Transverse colon (tissue), 4 donors: ENCODE results near the gene WWOX. TPM values are rescaled to one million over a fixed set of nuclear protein-coding genes. Genes with fewer than 3 reads are reported as not detected.

Experiments
- DNase-seq: peaks from one replicate; pipeline ENCODE4 v3.0.0-alpha.2; 2019
- H3K27ac ChIP-seq, 4 donors: fragments of 200-600 bp; sonication (generic); 2 replicates each; pipeline ENCODE4 v1.5.1; 2016 to 2018; ENCODE audit warnings: inconsistent platforms in 4 of 4
- H3K27me3 ChIP-seq: fragments of 200-600 bp; sonication (generic); 2 replicates; pipeline ENCODE4 v1.5.1; 2017; ENCODE audit warnings: inconsistent platforms
- H3K36me3 ChIP-seq, 4 donors: fragments of 200-600 bp; sonication (generic); 2 replicates each; pipeline ENCODE4 v1.5.1; 2017 to 2019; ENCODE audit warnings: inconsistent platforms in 4 of 4
- H3K4me1 ChIP-seq, 4 donors: fragments of 200-600 bp; sonication (generic); 2 replicates each; pipeline ENCODE4 v1.5.1; 2017 to 2020; ENCODE audit warnings: inconsistent platforms in 4 of 4
- H3K4me3 ChIP-seq, 4 donors: fragments of 200-600 bp; sonication (generic); 1 replicate in 1 of 4; 2 replicates in 3 of 4; pipeline versions ENCODE4 v1.5.1 to v1.6.1; 2017 to 2019; ENCODE audit warnings: inconsistent platforms in 4 of 4
- H3K9me3 ChIP-seq, 2 donors: fragments of 200-600 bp; sonication (generic); 2 replicates each; pipeline ENCODE4 v1.5.1; 2017 to 2019; ENCODE audit warnings: inconsistent platforms in 2 of 2
- CTCF ChIP-seq, 5 experiments: fragments of 200-600 bp in 3 of 5; fragments of 450-650 bp in 2 of 5; sonication (generic) in 3 of 5; IDR thresholded peaks; 1 replicate in 2 of 5; 2 replicates in 3 of 5; pipeline ENCODE4 v1.5.1; 2016 to 2017; ENCODE audit warnings: antibody characterized with exemption in 5 of 5, inconsistent platforms in 3 of 5, mild to moderate bottlenecking in 2 of 5, moderate library complexity in 1 of 5
- EP300 ChIP-seq: sonication (generic); formaldehyde crosslinking; IDR thresholded peaks from one replicate; pipeline ENCODE4 v1.6.1; 2017; ENCODE audit warnings: antibody characterized with exemption, low read depth
- POLR2A ChIP-seq: fragments of 450-650 bp; IDR thresholded peaks from one replicate; pipeline ENCODE4 v1.6.1; 2016; ENCODE audit warnings: antibody characterized with exemption, mild to moderate bottlenecking, moderate library complexity
- POLR2AphosphoS5 ChIP-seq, 3 donors: sonication (generic); formaldehyde crosslinking; IDR thresholded peaks; one replicate each; pipeline ENCODE4 v1.6.1; 2016; ENCODE audit warnings: antibody characterized with exemption in 3 of 3
- WGBS, 2 donors: methylation state at CpG; one replicate each; pipeline ENCODE4 v1.1.5; 2018; ENCODE audit warnings: low coverage in 1 of 2; 5-methylcytosine and 5-hydroxymethylcytosine counted together
- in situ Hi-C, 4 donors: fragments of 200-750 bp; cut with MboI; loops; one replicate each; pipeline versions ENCODE4 v1.15.0 to v1.15.1; 2017; ENCODE audit warnings: low sequenced_read_pairs in 3 of 4, low pct_ligation_motif_present in 1 of 4, low pct_unique_long_range_greater_than_20kb in 1 of 4
- intact Hi-C: fragments of 100-400 bp; cut with DNase I; formaldehyde crosslinking; loops from one replicate; pipeline ENCODE4 v1.15.1; 2023; ENCODE audit warnings: low total_unique reads
- total RNA-seq, 4 donors: library from RNA; depleted of rRNA; stranded (reverse); fragments of >200 nt; gene quantifications; one replicate each; pipeline ENCODE4 v1.1.0, GENCODE V29; 2016

Gene WWOX
- total RNA-seq, 4 donors from 2014 or later, result 11.2 to 53.8 (median 24.8) TPM

- no peaks in the 10 kb centered on the region for H3K9me3 ChIP-seq
- H3K27ac ChIP-seq, result no peak overlapping the region
- in situ Hi-C loops, result no loop called here
- no peaks in the 10 kb centered on the region for H3K36me3 ChIP-seq
- H3K4me1 ChIP-seq, result no peaks in the 10 kb centered on the region
- TF ChIP-seq EP300 (no peak), POLR2AphosphoS5 (IDR thresholded peaks at IDR 0.05) (no peak), POLR2A (no peak), CTCF (IDR thresholded peaks at IDR 0.05) (no peak)
- no peak for DNase-seq
- intact Hi-C loops, result no loop called here
- H3K4me3 ChIP-seq, result no peak overlapping the region
- no peaks in the 10 kb centered on the region for H3K27me3 ChIP-seq
- 79 to 100% methylated on average over 1 to 2 of the region's 2 CpGs for WGBS, 2 donors
These were observed 732.6 kb downstream of the WWOX start for GRCh38 chr16:78832100-78832499.

GRCh38 chr16:78836802-78837491, 737.5 kb downstream of the WWOX start:
- Histone ChIP-seq H3K9me3 (no peaks in the 10 kb centered on the region), H3K27ac (no peak overlapping the region), H3K4me3 (no peak overlapping the region), H3K27me3 (no peaks in the 10 kb centered on the region), H3K4me1 (no peaks in the 10 kb centered on the region), H3K36me3 (no peaks in the 10 kb centered on the region)
- DNase-seq, result no peak
- TF ChIP-seq POLR2A, result no peak
- no peak for TF ChIP-seq POLR2AphosphoS5 (IDR thresholded peaks at IDR 0.05)
- TF ChIP-seq CTCF (IDR thresholded peaks at IDR 0.05), result no peak
- no peak for TF ChIP-seq EP300
- intact Hi-C loops, result no loop called here
- WGBS, 2 donors, result 73 to 76% methylated on average over 4 to 8 of the region's 8 CpGs
- in situ Hi-C loops, result no loop called here

- in situ Hi-C loops (no loop called here), intact Hi-C loops (no loop called here)
- no peak for DNase-seq
- Histone ChIP-seq H3K27ac (no peak overlapping the region), H3K36me3 (no peaks in the 10 kb centered on the region), H3K4me1 (no peaks in the 10 kb centered on the region), H3K4me3 (no peak overlapping the region), H3K27me3 (no peaks in the 10 kb centered on the region), H3K9me3 (no peaks in the 10 kb centered on the region)
- TF ChIP-seq POLR2A (no peak), EP300 (no peak), POLR2AphosphoS5 (IDR thresholded peaks at IDR 0.05) (no peak), CTCF (IDR thresholded peaks at IDR 0.05) (no peak)
These were observed 738.3 kb downstream of the WWOX start for GRCh38 chr16:78837706-78838105.

GRCh38 chr16:78838276-78838675, 738.8 kb downstream of the WWOX start:
- in situ Hi-C loops (no loop called here), intact Hi-C loops (no loop called here)
- H3K9me3 ChIP-seq, result no peaks in the 10 kb centered on the region
- no peaks in the 10 kb centered on the region for H3K36me3 ChIP-seq
- TF ChIP-seq POLR2AphosphoS5 (IDR thresholded peaks at IDR 0.05), result no peak
- no peak for TF ChIP-seq CTCF (IDR thresholded peaks at IDR 0.05)
- no peak for TF ChIP-seq EP300
- no peak overlapping the region for H3K4me3 ChIP-seq
- H3K4me1 ChIP-seq, result peaks cover 0 to 4% (median 0%) of the 10 kb centered on the region in 4 donors
- WGBS, 2 donors, result 47 to 66% methylated on average over 3 to 5 of the region's 5 CpGs
- no peak overlapping the region for H3K27ac ChIP-seq
- no peaks in the 10 kb centered on the region for H3K27me3 ChIP-seq
- no peak for DNase-seq
